Dorsolateral prefrontal cortex (tissue), 118 donors: ENCODE measurements around the gene GADD45A. TPM values are rescaled to one million over a fixed set of nuclear protein-coding genes. Genes with fewer than 3 reads are reported as not detected.

Experiments used
- total RNA-seq, 120 experiments: library from RNA; stranded (reverse); gene quantifications; one replicate each; pipeline versions ENCODE4 v1.2.3 to v1.2.4, GENCODE V29; 2022

The GADD45A gene
- total RNA-seq, 120 experiments from 2014 or later, result 14.8 to 161 (median 25.8) TPM

Other genes with a start within 250 kb of the GADD45A start
- 10 to 100 TPM in 106 of 120 experiments, 1 to 10 TPM in 14; 4.6 to 31.8 (median 14.8) TPM for gene GNG12, start 148.3 kb downstream of the GADD45A start, total RNA-seq